Measurements from ENCODE around the gene FRMD4A. TPM values are rescaled to one million over a fixed set of nuclear protein-coding genes. Genes with fewer than 3 reads are reported as not detected.

The FRMD4A gene
- total RNA-seq, 1 donor from 2014 or later, result 98.0 TPM

DNA sequence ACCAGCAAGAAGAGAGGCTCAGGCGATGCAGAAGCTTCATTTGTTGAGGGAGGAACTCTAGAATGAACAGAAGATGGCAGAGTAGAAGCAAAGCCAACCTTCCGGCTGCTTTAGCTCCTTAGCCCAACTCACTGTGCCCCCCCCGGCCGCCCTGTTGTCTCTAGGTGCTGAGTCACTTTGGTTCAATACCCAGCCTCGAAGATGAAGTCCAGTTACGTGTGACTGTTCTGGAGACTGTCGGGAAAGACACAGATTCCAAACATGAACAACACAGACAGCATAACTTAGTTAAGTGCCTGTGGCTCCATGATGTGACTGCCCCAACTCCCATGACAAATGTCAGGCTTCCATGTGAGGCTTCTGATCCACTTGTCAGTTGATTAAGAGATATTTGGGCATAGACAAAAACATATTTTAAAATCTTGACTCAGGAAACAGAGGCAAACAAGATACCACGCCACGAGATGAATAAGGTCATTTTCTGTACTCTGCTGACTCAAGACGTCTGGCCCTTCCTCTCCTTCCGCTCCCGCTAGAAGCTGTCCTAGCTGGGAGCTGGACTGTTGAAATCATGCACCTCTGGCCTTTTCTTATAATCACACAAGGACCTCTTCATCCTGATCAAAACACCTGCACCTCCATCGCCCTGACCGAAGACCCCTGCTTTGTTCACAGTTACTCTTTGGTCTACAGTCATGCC, 199.3 kb downstream of the FRMD4A start:
- intact Hi-C loops (cut with DNase I), result no loop called here
- ATAC-seq, result no peak
- no peak for DNase-seq (ENCODE audit: low spot score)

DNA sequence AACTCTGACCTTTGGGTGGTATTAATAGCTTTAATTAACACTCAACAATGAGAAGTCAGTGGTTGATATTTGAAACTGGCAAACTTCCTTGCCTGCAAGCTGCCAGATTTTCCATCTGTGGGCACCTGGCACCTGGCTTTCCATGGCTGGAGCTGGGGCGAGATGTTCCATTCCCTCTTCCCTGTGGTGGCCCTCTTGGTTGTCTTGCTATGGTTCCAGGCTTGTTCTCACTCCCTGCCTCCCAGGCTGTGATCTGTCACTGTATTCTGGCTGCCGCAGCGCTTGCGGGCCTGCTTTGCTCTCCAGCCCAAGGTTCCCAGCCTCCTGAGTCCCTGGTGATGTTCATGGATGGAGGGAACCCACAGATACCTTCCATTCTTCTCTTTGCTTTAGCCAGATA, 201.0 kb downstream of the FRMD4A start:
- intact Hi-C loops (cut with DNase I), result no loop called here
- DNase-seq (ENCODE audit: low spot score), result no peak
- ATAC-seq, result no peak

DNA sequence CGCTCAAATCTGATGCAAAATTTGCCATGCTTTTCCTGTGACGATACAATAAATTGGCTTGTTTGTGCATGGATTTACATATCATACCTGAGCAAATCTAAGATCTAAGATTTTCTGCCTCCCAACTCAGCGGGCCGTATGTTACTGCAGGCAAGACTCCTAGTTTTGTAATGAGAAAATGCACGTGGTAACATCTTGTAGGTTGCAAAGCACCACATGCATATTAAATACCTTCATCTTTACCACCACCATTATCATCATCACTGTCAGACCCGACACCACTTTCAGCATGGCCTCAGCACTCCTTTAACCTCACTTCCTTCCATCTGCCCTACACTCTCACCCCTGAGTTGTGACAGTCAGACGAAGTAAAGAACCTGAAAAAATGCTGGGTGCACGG, 202.2 kb downstream of the FRMD4A start:
- ATAC-seq, result no peak
- no peak for DNase-seq (ENCODE audit: low spot score)
- intact Hi-C loops (cut with DNase I), result no loop called here

DNA sequence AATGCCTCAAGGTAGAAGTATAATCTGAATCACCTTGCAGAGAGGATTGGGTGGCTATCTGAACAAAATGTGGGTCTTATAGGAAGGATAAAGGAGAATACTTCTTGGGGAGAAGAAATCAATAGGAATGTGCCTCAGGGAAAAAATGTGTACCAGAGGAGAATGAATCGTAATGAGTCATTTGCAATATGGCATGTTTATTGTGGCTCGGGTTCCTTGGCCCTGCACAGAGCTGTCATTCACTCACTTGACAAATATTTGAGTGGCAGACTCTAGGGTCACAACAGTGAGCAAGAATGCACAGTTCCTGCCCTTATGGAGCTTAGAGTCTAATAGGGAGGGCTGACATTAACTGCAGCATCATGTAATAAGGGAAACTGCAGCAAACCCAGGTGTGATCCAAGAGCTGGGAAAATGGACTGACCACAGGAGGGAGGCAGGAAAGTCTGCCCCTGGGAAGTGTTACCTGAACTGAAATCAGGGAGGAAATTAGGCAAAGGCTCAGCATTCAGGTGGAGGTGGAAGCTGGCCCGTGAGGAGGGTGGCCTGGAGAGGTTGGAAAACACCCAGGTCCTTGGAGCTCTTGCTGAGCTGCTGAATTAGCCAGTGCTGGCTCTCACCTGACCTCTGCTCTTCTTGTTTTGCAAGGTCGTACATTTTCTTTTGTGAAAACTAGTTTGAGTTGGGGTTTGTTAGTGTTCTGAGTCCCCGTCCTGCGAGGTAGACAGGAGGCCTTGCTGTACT, 203.9 kb downstream of the FRMD4A start:
- no peak for ATAC-seq
- intact Hi-C loops (cut with DNase I), result no loop called here

DNA sequence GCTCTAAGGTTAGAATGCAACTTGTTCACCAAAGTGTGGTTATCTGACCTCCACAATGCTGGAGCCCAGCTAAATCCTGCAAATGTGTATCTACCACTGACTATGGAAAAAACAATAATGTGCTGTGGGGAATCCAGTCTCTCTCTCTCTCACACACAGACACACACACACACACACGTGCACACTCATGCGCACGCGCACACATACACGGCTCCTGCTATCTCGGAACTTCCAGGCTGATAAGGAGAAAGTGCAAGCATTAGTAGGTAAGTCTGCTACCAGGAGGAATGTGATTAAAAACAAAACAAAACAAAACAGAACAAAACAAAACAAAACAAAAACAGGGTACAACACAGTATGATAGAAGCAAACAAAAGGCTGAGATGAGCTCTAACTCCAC, 205.2 kb downstream of the FRMD4A start:
- intact Hi-C loops (cut with DNase I), result no loop called here
- DNase-seq (ENCODE audit: low spot score) (no peak), ATAC-seq (no peak)

More for the DNA sequence above, 203.9 kb downstream of the FRMD4A start:
- no peak for DNase-seq (ENCODE audit: low spot score)

DNA sequence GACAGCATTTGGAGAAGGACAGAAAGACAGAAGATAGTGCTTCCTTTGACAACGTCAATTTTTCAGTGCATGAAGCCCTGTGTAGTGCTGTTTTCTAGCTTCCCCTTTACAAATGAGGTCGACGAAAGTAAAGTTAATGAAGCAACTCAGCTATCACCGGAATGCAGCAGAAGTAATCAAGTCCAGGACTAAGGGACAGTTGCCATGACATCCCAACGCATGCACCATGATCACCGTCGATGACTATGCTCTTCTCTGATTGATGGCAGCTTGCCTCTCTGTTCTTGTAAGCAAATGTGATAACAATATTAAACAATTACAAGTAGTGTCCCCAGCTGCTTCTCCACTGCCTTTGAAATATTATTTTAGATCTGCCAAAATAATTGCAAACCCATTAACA, 205.8 kb downstream of the FRMD4A start:
- ATAC-seq (no peak), DNase-seq (ENCODE audit: low spot score) (no peak)
- intact Hi-C loops (cut with DNase I), result no loop called here

DNA sequence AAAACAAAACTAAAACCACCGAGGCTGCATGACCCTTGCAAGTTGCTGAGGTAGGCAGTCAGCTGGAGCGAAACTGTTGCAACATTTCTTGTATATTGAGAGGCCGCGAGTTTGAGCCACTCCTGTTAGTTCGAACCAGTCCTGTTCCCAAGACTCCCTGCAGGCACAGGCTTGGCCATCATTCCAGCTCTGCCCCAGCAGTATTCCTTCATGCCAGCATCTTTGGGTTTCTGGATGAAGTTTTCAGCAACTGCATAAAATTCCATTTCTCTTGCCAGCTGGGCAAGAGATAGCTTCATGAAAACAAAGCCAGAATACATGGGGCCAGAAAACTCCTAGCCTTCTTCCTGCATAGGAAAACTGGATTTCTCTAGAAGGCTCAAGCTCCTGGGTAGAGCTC, 207.6 kb downstream of the FRMD4A start:
- ATAC-seq, result peak; percentile 45
- DNase-seq (ENCODE audit: low spot score), result no peak
- intact Hi-C loops (cut with DNase I), result no loop called here

DNA sequence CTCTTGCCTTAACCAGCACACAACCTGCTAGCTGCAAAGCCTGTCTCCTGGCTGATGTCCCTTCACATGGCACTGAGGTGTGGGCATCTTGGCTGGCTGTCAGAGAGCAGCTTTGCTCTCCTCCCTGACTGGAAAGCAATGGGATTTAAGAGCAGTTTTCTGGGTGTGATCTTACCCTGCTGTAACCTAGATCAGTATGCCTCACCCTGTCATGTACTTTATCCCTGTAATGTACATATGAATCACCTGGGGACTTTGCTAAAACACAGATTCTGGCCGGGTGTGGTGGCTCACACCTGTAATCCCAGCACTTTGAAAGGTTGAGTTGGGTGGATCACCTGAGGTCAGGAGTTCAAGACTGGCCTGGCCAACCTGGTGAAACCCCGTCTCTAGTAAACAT, 209.9 kb downstream of the FRMD4A start:
- ATAC-seq, result no peak
- intact Hi-C loops (cut with DNase I), result no loop called here
- DNase-seq (ENCODE audit: low spot score), result no peak

DNA sequence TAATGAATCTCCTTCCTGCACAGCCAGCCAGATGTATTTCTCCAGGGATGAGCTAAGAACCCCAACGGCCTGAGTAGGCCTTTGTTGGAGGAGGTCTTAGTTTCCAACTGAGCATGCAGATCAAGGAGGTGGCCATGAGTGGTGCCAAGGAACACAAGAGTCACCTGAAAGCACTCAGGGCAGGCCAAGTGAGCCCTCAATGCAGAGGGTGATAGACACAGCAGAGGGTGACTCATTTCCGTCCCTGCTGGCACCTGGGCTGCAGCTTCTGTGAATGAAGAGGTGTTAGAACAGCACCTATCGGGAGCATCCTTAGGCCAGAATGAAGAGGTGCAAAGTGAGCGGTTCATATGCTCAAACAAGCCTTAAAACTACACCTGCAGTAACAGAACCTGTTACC, 211.8 kb downstream of the FRMD4A start:
- DNase-seq (ENCODE audit: low spot score), result no peak
- ATAC-seq, result no peak
- intact Hi-C loops (cut with DNase I), result no loop called here

DNA sequence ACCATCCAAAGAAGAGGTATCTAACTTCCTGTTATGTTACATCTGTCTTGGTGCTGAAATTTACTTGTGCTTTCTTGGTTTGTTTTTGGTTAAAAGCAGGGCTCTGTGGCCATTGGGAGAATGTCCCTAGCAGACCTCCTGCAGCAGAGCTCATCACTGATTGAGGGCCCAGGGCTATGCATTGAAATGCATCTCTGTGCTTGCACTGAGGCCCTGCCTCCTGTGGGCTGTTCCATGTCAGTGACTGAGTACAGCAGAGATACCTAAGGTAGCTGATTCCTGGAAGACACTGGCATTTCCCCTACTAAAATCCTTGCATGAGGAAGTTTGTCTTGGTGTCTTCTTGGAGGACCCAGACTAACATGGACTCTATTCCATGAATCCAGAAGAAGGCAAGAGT, 213.9 kb downstream of the FRMD4A start:
- ATAC-seq, result no peak
- no peak for DNase-seq (ENCODE audit: low spot score)
- intact Hi-C loops (cut with DNase I), result no loop called here

DNA sequence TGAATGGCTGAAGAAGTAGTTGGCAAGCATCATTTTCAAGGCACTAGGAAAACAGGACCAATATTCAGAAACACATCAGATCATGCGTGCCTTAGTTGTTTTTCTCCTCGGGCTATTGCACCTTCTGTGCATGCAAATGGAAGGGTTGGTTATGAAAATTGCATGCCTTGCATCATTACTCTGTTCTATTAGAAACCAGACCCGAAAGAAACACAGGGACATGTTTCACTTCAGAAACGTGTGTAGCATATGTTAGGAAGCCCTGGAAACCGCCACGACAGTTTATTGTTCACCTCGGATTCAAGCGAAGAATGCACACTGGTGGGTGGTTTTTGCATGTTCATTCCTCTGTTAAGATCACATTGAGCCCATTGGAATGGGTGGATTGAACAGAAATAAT, 214.7 kb downstream of the FRMD4A start:
- ATAC-seq, result no peak
- intact Hi-C loops (cut with DNase I), result no loop called here
- DNase-seq (ENCODE audit: low spot score), result no peak

DNA sequence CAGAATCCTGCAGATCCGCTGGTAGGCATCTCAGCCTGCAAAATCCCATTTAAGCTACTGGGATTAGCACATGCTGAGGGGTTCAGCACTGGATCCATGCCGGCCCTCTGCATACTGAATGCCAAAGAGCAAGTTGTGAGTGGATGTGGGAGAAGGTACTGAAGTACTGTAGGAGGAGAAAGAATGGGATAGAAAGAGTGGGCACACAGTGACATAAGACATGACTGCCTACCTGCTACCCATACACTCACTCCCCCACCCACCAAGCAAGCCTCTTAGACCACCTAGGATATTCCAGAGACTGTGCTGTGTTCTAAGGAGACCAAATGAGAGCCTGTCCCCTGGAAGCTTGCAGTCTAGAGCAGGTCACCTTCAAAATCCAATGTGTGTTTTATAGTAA, 215.9 kb downstream of the FRMD4A start:
- no peak for DNase-seq (ENCODE audit: low spot score)
- intact Hi-C loops (cut with DNase I), result no loop called here
- ATAC-seq, result no peak

DNA sequence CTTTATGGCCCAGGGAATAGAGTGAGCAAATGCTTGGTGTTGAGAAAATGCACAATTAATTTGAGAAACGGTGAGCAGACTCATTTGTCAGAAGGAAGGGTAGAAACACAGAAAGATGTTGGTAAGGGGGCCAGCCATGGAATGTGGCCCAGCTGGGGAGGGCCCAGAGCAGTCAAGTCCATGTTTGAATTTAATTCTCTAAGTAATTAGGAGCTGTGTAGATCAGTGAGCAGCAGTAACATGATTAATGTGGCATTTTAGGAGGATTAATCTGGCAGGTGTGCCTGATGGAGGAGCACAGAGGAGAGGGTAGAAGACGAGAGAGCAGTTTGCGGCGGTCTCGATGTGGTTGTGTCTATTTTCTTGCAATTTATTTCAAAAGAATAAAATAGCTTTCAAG, 218.7 kb downstream of the FRMD4A start:
- intact Hi-C loops (cut with DNase I), result no loop called here
- ATAC-seq, result no peak
- no peak for DNase-seq (ENCODE audit: low spot score)

DNA sequence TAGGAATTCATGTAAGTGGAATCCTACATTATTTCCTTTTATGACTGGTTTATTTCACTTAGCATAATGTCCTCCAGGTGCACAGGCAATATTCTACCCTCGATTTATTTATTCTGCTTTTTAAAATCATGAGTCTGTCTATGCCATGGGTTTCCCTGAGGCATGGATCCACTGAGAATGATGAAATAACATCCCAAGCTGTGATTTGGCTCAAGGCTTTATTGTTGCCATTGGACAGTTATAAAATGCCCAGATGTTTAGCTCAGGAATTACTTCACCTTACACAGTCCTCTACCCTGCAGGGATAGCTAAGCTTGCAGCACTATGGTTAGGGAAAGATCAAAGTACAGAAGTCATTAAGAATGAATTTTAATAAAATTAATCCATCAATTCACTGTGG, 219.5 kb downstream of the FRMD4A start:
- DNase-seq (ENCODE audit: low spot score) (no peak), ATAC-seq (no peak)
- intact Hi-C loops (cut with DNase I), result no loop called here

DNA sequence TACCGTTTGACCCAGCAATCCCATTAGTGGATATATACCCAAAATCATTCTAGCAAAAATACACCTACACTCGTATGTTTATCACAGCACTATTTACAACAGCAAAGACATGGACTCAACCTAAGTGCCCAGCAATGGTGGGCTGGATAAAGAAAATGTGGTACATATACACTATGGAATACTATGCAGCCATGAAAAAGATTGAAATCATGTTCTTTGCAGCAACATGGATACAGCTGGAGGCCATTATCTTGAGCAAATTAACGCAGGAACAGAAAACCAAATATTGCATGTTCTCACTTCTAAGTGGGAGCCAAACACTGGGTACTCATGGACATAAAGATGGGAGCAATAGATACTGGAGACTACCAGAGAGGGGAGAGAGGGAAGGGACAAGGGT, 223.9 kb downstream of the FRMD4A start:
- DNase-seq (ENCODE audit: low spot score), result no peak
- intact Hi-C loops (cut with DNase I), result no loop called here
- ATAC-seq, result no peak

DNA sequence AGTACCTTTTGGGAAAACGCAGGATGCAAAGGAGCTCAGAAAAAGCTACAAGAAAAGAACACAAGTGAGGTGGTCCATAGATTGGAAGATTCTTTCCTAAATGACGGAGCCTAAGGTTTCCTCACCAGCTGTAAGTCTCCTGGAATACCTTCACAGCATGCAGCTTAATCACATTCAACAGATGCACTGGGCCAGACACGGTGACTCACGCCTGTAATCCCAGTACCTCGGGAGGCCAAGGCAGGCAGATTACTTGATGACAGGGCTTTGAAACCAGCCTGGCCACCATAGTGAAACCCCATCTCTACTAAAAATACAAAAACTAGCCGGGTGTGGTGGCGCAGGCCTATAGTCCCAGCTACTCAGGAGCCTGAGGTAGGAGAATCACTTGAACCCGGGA, 228.7 kb downstream of the FRMD4A start:
- DNase-seq (ENCODE audit: low spot score) (no peak), ATAC-seq (no peak)
- intact Hi-C loops (cut with DNase I), result no loop called here

DNA sequence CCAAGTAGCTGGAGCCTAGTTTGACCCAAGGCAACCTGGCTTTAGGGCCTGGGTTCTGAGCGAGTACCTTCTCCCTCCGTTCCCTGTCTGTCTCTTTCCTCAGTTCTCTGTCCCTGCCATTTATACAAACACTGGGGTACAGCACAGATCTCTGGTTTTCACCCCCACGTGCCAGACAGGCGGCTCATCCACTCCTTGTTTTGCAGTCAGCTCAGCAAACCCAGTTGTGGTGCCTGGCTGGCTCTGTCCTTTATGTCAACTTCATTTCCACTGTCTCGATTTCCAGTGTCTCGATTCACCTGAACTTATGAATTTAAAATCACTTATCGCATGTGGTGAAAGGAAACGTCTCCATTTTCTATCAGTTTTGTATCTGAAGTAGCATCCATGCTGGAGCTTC, 230.8 kb downstream of the FRMD4A start:
- DNase-seq (ENCODE audit: low spot score) (no peak), ATAC-seq (no peak)
- intact Hi-C loops (cut with DNase I), result no loop called here

DNA sequence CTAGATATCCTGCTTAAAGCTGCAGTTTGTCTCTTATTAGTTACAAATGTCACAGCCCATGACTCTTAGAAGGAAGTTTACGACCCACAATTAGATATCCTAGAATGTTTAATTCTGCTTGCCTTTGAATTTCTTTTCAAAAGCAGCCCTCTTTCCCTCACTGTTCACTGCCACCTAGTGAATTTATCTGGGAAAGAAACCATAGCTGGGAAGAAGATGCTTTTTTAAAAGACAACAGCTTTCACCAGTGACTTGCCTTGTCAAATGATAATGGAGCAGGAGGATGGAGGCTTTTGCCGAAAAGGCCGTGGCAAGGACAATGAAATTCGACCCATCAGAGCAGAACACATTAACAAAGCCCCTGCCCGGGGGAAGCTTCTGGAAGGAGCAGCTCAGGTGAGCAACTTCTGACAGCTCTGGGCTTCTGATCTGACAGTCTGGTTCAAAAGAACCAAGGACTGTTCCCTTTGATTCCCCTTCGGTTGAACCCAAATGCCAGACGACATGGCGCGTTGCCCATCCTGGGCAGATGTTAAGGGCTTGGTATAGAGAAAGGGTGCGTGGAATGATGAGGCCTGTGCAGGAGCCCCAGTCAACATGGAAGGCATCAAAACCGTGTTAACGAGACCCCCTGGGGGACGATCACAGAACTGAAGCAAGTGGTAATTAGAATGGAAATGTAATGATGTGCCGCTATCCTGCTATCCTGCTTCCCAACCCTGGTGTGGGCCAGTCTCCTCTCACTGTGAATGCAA, 236.8 kb downstream of the FRMD4A start:
- intact Hi-C loops (cut with DNase I), result loop anchor here (5.0 kb wide), 1 partner anchor 302 kb away; no protein-coding TSS in a partner anchor
- no peak for DNase-seq (ENCODE audit: low spot score)
- peak; percentile 74 for ATAC-seq

DNA sequence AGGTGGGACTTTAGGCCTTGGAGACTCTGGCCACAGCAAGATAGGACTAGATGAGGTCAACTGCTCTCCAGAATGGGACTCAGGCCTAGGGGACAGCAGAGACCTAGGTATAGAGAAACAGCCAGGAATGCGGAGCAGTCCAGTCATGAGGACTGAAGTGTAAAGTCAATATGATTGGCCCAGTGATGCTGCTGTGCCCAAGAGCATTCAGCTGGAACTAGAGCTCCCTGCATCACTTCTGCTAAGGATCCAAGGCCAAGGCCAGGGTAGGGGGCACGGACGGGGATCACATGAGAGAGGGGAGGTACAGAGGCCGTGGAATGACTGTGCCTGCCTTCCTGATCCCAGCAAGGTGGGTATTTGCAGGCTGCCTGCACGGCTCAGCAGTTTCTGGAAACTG, 237.9 kb downstream of the FRMD4A start:
- ATAC-seq, result no peak
- intact Hi-C loops (cut with DNase I), result loop anchor here (5.0 kb wide), 1 partner anchor 300 kb away; no protein-coding TSS in a partner anchor
- DNase-seq (ENCODE audit: low spot score), result no peak

All from sciatic nerve (tissue), 2 donors.